H9 (cell line): Measurements from ENCODE around the gene EZH2. TPM values are rescaled to one million over a fixed set of nuclear protein-coding genes. Genes with fewer than 3 reads are reported as not detected.

Experiments
- DNase-seq: peaks from one replicate; pipeline ENCODE4 v3.0.0-alpha.2; 2017
- H2AFZ ChIP-seq: one replicate; pipeline ENCODE4 v1.6.1; 2013; ENCODE audit warnings: mild to moderate bottlenecking, low read length, control low read depth, moderate library complexity
- H2AK5ac ChIP-seq: 2 replicates; pipeline ENCODE4 v1.6.1; 2013; ENCODE audit warnings: low read length, control low read depth, mixed read lengths; ENCODE audit not compliant: insufficient read length
- H2BK120ac ChIP-seq: one replicate; pipeline ENCODE4 v1.6.1; 2013; ENCODE audit warnings: low read depth, mild to moderate bottlenecking, low read length, control low read depth, inconsistent platforms; ENCODE audit not compliant: poor library complexity, severe bottlenecking
- H2BK12ac ChIP-seq: 2 replicates; pipeline ENCODE4 v1.6.1; 2013; ENCODE audit warnings: low read length, control low read depth, mixed read lengths, low read depth; ENCODE audit not compliant: insufficient read length
- H2BK15ac ChIP-seq: 2 replicates; pipeline ENCODE4 v1.6.1; 2013; ENCODE audit warnings: low read depth, low read length, control low read depth
- H2BK20ac ChIP-seq: one replicate; pipeline ENCODE4 v1.6.1; 2013; ENCODE audit warnings: low read depth, mild to moderate bottlenecking, low read length, control low read depth, inconsistent platforms; ENCODE audit not compliant: poor library complexity, severe bottlenecking
- H2BK5ac ChIP-seq: 2 replicates; pipeline ENCODE4 v1.6.1; 2013; ENCODE audit warnings: low read length, control low read depth, mixed read lengths; ENCODE audit not compliant: insufficient read length
- H3K14ac ChIP-seq: 2 replicates; pipeline ENCODE4 v1.6.1; 2013; ENCODE audit warnings: low read length, control low read depth; ENCODE audit not compliant: insufficient read depth
- H3K18ac ChIP-seq: 2 replicates; pipeline ENCODE4 v1.6.1; 2013; ENCODE audit warnings: low read depth, mild to moderate bottlenecking, mixed read lengths, low read length, control low read depth; ENCODE audit not compliant: insufficient read length
- H3K23ac ChIP-seq: 2 replicates; pipeline ENCODE4 v1.6.1; 2013; ENCODE audit warnings: low read length, control low read depth, mixed read lengths, low read depth; ENCODE audit not compliant: insufficient read length
- H3K23me2 ChIP-seq: 2 replicates; pipeline ENCODE4 v1.6.1; 2013; ENCODE audit warnings: low read depth, mild to moderate bottlenecking, mixed read lengths, low read length, control low read depth; ENCODE audit not compliant: insufficient read length, poor library complexity, severe bottlenecking
- H3K27ac ChIP-seq: 2 replicates; pipeline ENCODE4 v1.5.1; 2013; ENCODE audit warnings: low read length, control low read depth, mixed read lengths, low read depth; ENCODE audit not compliant: insufficient read length
- H3K27me3 ChIP-seq: 2 replicates; pipeline ENCODE4 v1.6.1; 2013; ENCODE audit warnings: low read length, control low read depth, inconsistent platforms; ENCODE audit not compliant: insufficient read depth
- H3K4ac ChIP-seq: 2 replicates; pipeline ENCODE4 v1.6.1; 2013; ENCODE audit warnings: low read depth, mild to moderate bottlenecking, control low read depth, inconsistent platforms, low read length, moderate library complexity
- H3K4me1 ChIP-seq: 2 replicates; pipeline ENCODE4 v1.6.1; 2013; ENCODE audit warnings: low read length, control low read depth, inconsistent platforms; ENCODE audit not compliant: insufficient read depth
- H3K4me2 ChIP-seq: 2 replicates; pipeline ENCODE4 v1.6.1; 2013; ENCODE audit warnings: low read length, control low read depth, mixed read lengths; ENCODE audit not compliant: insufficient read length, insufficient read depth
- H3K56ac ChIP-seq: 2 replicates; pipeline ENCODE4 v1.6.1; 2013; ENCODE audit warnings: low read depth, mild to moderate bottlenecking, mixed read lengths, low read length, control low read depth; ENCODE audit not compliant: insufficient read length
- H3K79me1 ChIP-seq: 2 replicates; pipeline ENCODE4 v1.6.1; 2013; ENCODE audit warnings: low read depth, mild to moderate bottlenecking, moderate library complexity, low read length, control low read depth, inconsistent platforms; ENCODE audit not compliant: insufficient read depth, poor library complexity, severe bottlenecking
- H3K79me2 ChIP-seq: 2 replicates; pipeline ENCODE4 v1.6.1; 2013; ENCODE audit warnings: low read length, control low read depth, inconsistent platforms; ENCODE audit not compliant: insufficient read depth
- H3K9ac ChIP-seq: 2 replicates; pipeline ENCODE4 v1.6.1; 2013; ENCODE audit warnings: low read length, control low read depth, mixed read lengths; ENCODE audit not compliant: insufficient read length; ENCODE audit errors: extremely low read depth
- H3K9me3 ChIP-seq: one replicate; pipeline ENCODE4 v1.6.1; 2013; ENCODE audit warnings: low read depth, low read length, inconsistent platforms; ENCODE audit not compliant: control insufficient read depth
- H3T11ph ChIP-seq: one replicate; pipeline ENCODE4 v1.6.1; 2013; ENCODE audit warnings: mild to moderate bottlenecking, low read length, control low read depth, inconsistent platforms
- H4K20me1 ChIP-seq: one replicate; pipeline ENCODE4 v1.6.1; 2013; ENCODE audit not compliant: control insufficient read depth, insufficient read length, insufficient read depth
- H4K5ac ChIP-seq: 2 replicates; pipeline ENCODE4 v1.6.1; 2013; ENCODE audit warnings: low read depth, mild to moderate bottlenecking, mixed read lengths, low read length, control low read depth; ENCODE audit not compliant: insufficient read length
- H4K8ac ChIP-seq: replicated peaks from 2 replicates; pipeline ENCODE4 v1.6.1; 2013; ENCODE audit warnings: low read length, control low read depth, mixed read lengths, low read depth; ENCODE audit not compliant: insufficient read length
- H4K91ac ChIP-seq: 2 replicates; pipeline ENCODE4 v1.6.1; 2013; ENCODE audit warnings: low read depth, mild to moderate bottlenecking, moderate library complexity, mixed read lengths, low read length, control low read depth; ENCODE audit not compliant: insufficient read length
- H3K27ac Mint-ChIP-seq, 3 experiments: 2 replicates in 2 of 3; 3 replicates in 1 of 3; pipeline ENCODE4 v1.8.0; 2020 to 2021; ENCODE audit warnings: mixed read lengths in 3 of 3, mild to moderate bottlenecking in 1 of 3, moderate library complexity in 1 of 3
- H3K27me3 Mint-ChIP-seq: 2 replicates; pipeline ENCODE4 v1.8.0; 2021; ENCODE audit warnings: low read depth, mild to moderate bottlenecking, moderate library complexity, mixed read lengths
- H3K36me3 Mint-ChIP-seq, 3 experiments: 2 replicates in 2 of 3; 3 replicates in 1 of 3; pipeline ENCODE4 v1.8.0; 2020 to 2021; ENCODE audit warnings: low read depth in 3 of 3, mixed read lengths in 3 of 3; ENCODE audit not compliant: insufficient read depth in 1 of 3
- H3K4me1 Mint-ChIP-seq, 2 experiments: 2 replicates each; pipeline ENCODE4 v1.8.0; 2020; ENCODE audit warnings: mixed read lengths in 2 of 2
- H3K4me3 Mint-ChIP-seq, 2 experiments: 2 replicates in 1 of 2; 3 replicates in 1 of 2; pipeline ENCODE4 v1.8.0; 2020 to 2021; ENCODE audit warnings: mild to moderate bottlenecking in 2 of 2, mixed read lengths in 2 of 2, moderate library complexity in 1 of 2
- H3K9me3 Mint-ChIP-seq, 2 experiments: 2 replicates in 1 of 2; 3 replicates in 1 of 2; pipeline ENCODE4 v1.8.0; 2020; ENCODE audit warnings: mild to moderate bottlenecking in 2 of 2, mixed read lengths in 2 of 2, moderate library complexity in 1 of 2
- WGBS: extraction: QIAGEN DNeasy Blood & Tissue Kit; methylation state at CpG from one replicate; pipeline ENCODE4 v1.1.7; 2013; ENCODE audit warnings: missing lambda C conversion rate, low lambda C conversion rate, mixed read lengths; ENCODE audit not compliant: insufficient read length; ENCODE audit errors: extremely low coverage; 5-methylcytosine and 5-hydroxymethylcytosine counted together
- total RNA-seq: library from RNA; stranded (reverse); gene quantifications from 2 replicates; pipeline ENCODE4 v1.2.1, GENCODE V29; 2021
- TF ChIP-seq, protein P1 (sequence below): fragments of 200-600 bp; sonication (generic); conservative IDR thresholded peaks from 3 replicates; pipeline ENCODE4 v1.8.0; 2021; ENCODE audit warnings: antibody characterized with exemption, mild to moderate bottlenecking

Gene EZH2
- total RNA-seq, 1 experiment from 2014 or later, result 41.3 TPM

DNA sequence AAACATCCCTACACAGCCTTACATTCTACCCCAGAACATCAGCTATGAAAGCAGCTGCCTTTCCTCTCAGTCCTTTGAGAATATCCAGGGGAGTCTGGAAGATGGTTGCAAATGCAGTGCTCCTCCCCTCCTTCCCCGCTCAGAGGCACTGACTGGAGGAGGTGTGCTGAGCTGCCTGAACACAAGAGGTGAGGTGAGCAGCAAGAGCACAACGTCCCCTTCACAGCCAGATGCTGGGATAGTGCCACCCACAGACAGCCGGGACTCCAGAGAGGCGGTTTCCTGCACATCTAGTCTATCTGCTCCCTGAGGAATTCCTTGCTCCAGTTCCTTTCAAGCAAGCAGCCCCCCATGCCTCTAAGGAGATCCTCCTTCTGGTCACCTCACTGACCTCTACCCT is 74.2 kb downstream of the EZH2 start:
- DNase-seq, result peak; percentile 54
- H2BK120ac ChIP-seq, result no peak overlapping the region
- H3K4ac ChIP-seq, result no peak overlapping the region
- no peaks in the 10 kb centered on the region for H3K79me2 ChIP-seq
- no peak overlapping the region for H3K14ac ChIP-seq
- no peak overlapping the region for H3K56ac ChIP-seq
- H3K9me3 ChIP-seq, result no peaks in the 10 kb centered on the region
- no peaks in the 10 kb centered on the region for H3K79me1 ChIP-seq
- H4K20me1 ChIP-seq, result no peaks in the 10 kb centered on the region
- no peak overlapping the region for H2BK5ac ChIP-seq
- no peak overlapping the region for H3T11ph ChIP-seq
- H3K9ac ChIP-seq, result no peak overlapping the region
- no peak overlapping the region for H2AFZ ChIP-seq
- peak overlapping the region in 2 of 3 experiments; percentile 42 to 62; a peak in 3 of 7 replicates for H3K27ac Mint-ChIP-seq
- no peak overlapping the region for H4K5ac ChIP-seq
- no peaks in the 10 kb centered on the region for H3K4me1 ChIP-seq
- H2AK5ac ChIP-seq, result no peak overlapping the region
- H2BK20ac ChIP-seq, result no peak overlapping the region
- H3K27me3 ChIP-seq, result no peaks in the 10 kb centered on the region
- TF ChIP-seq, protein P1, sequence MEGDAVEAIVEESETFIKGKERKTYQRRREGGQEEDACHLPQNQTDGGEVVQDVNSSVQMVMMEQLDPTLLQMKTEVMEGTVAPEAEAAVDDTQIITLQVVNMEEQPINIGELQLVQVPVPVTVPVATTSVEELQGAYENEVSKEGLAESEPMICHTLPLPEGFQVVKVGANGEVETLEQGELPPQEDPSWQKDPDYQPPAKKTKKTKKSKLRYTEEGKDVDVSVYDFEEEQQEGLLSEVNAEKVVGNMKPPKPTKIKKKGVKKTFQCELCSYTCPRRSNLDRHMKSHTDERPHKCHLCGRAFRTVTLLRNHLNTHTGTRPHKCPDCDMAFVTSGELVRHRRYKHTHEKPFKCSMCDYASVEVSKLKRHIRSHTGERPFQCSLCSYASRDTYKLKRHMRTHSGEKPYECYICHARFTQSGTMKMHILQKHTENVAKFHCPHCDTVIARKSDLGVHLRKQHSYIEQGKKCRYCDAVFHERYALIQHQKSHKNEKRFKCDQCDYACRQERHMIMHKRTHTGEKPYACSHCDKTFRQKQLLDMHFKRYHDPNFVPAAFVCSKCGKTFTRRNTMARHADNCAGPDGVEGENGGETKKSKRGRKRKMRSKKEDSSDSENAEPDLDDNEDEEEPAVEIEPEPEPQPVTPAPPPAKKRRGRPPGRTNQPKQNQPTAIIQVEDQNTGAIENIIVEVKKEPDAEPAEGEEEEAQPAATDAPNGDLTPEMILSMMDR, result no peak
- no peak overlapping the region for H4K8ac ChIP-seq
- H3K23me2 ChIP-seq, result no peaks in the 10 kb centered on the region
- no peak overlapping the region for H2BK12ac ChIP-seq
- H3K18ac ChIP-seq, result no peak overlapping the region
- H3K27me3 Mint-ChIP-seq, result no peaks in the 10 kb centered on the region
- no peak overlapping the region for H3K27ac ChIP-seq
- no peaks in the 10 kb centered on the region for H3K9me3 Mint-ChIP-seq
- no peak overlapping the region for H3K23ac ChIP-seq
- peaks cover 5 to 12% of the 10 kb centered on the region in 2 experiments for H3K4me1 Mint-ChIP-seq
- peaks cover 36 to 84% (median 73%) of the 10 kb centered on the region in 3 experiments for H3K36me3 Mint-ChIP-seq
- WGBS, result no CpG with 5 or more reads among the region's 4 CpGs
- no peak overlapping the region for H2BK15ac ChIP-seq
- no peak overlapping the region for H3K4me2 ChIP-seq
- no peak overlapping the region for H4K91ac ChIP-seq
- no peak overlapping the region for H3K4me3 Mint-ChIP-seq
